Measurements from ENCODE around the gene DLGAP1.
"Not testable (repeated sequence)": the region's sequence is repeated elsewhere in the genome, so short reads cannot be mapped to it uniquely, and the experiment has no call there.

Gene DLGAP1

GRCh38 chr18:4299395-4299794 lies 155.7 kb downstream of the DLGAP1 start:
- TF ChIP-seq, protein P1, sequence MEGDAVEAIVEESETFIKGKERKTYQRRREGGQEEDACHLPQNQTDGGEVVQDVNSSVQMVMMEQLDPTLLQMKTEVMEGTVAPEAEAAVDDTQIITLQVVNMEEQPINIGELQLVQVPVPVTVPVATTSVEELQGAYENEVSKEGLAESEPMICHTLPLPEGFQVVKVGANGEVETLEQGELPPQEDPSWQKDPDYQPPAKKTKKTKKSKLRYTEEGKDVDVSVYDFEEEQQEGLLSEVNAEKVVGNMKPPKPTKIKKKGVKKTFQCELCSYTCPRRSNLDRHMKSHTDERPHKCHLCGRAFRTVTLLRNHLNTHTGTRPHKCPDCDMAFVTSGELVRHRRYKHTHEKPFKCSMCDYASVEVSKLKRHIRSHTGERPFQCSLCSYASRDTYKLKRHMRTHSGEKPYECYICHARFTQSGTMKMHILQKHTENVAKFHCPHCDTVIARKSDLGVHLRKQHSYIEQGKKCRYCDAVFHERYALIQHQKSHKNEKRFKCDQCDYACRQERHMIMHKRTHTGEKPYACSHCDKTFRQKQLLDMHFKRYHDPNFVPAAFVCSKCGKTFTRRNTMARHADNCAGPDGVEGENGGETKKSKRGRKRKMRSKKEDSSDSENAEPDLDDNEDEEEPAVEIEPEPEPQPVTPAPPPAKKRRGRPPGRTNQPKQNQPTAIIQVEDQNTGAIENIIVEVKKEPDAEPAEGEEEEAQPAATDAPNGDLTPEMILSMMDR (IDR thresholded peaks at IDR 0.05; ENCODE audit: low read depth, low read length), result no peak
- DNase-seq, result no peak
- Histone ChIP-seq H3K9me3 (no peaks in the 10 kb centered on the region), H3K4me1 (no peaks in the 10 kb centered on the region), H3K36me3 (no peaks in the 10 kb centered on the region), H3K27me3 (no peaks in the 10 kb centered on the region), H3K4me3 (ENCODE audit: low read depth, low read length) (no peak overlapping the region)

- Histone ChIP-seq H3K4me1 (no peaks in the 10 kb centered on the region), H3K27me3 (no peaks in the 10 kb centered on the region), H3K9me3 (no peaks in the 10 kb centered on the region), H3K4me3 (ENCODE audit: low read depth, low read length) (no peak overlapping the region), H3K36me3 (no peaks in the 10 kb centered on the region)
- TF ChIP-seq, protein P1 (IDR thresholded peaks at IDR 0.05; ENCODE audit: low read depth, low read length), result no peak
- no peak for DNase-seq
Measured at GRCh38 chr18:4293337-4293736, 161.8 kb downstream of the DLGAP1 start.

DNA sequence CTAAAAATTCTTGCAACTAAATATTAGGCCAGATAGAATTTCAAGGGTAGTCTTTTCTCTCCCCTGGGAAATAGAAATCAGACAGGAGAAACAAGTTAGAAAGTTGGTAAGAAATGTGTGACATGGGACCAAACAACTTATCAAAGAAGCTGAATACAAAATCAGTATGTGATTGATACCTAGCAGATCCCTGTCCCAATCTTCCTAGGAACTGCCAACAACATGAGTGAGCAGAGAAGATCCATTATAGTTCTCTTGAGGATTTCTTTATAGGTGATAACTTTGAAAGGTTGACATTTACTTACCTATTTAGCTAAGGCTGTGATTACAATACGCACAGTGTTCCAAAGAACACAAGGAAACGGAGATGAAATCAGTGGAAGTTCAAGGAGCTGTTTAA lies 162.4 kb downstream of the DLGAP1 start:
- no peaks in the 10 kb centered on the region for H3K4me1 ChIP-seq
- H3K27me3 ChIP-seq, result no peaks in the 10 kb centered on the region
- H3K9me3 ChIP-seq, result no peaks in the 10 kb centered on the region
- no peak overlapping the region for H3K4me3 ChIP-seq (ENCODE audit: low read depth, low read length)
- no peaks in the 10 kb centered on the region for H3K36me3 ChIP-seq
- TF ChIP-seq, protein P1 (IDR thresholded peaks at IDR 0.05; ENCODE audit: low read depth, low read length), result no peak
- no peak for DNase-seq

GRCh38 chr18:4287340-4287739 lies 167.8 kb downstream of the DLGAP1 start:
- H3K4me1 ChIP-seq; H3K4me3 ChIP-seq (ENCODE audit: low read depth, low read length); H3K9me3 ChIP-seq; DNase-seq; H3K27me3 ChIP-seq; H3K36me3 ChIP-seq: not testable (repeated sequence)

- no peaks in the 10 kb centered on the region for H3K4me1 ChIP-seq
- DNase-seq, result no peak
- H3K27me3 ChIP-seq, result no peaks in the 10 kb centered on the region
- H3K9me3 ChIP-seq, result no peaks in the 10 kb centered on the region
- TF ChIP-seq, protein P1 (IDR thresholded peaks at IDR 0.05; ENCODE audit: low read depth, low read length), result no peak
- no peak overlapping the region for H3K4me3 ChIP-seq (ENCODE audit: low read depth, low read length)
- no peaks in the 10 kb centered on the region for H3K36me3 ChIP-seq
Measured at GRCh38 chr18:4286256-4286655, 168.9 kb downstream of the DLGAP1 start.

DNA sequence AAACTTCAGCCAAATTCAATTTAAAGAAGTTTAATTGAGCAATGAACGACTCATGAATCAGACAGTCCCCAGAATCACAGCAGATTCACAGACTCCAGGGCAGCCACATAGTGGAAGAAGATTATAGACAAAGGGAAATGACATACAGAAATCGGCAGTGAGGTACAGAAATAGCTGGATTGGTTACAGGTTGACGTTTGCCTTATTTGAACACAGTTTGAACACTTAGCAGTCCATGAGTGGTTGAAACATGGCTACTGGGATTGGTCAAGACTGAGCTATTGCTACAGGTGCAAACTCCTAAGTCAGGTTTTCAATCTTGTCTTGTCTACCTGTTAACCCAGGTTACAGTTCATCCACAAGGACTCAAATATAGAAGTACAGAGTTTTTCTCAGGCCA lies 169.6 kb downstream of the DLGAP1 start:
- H3K36me3 ChIP-seq, result no peaks in the 10 kb centered on the region
- H3K9me3 ChIP-seq, result no peaks in the 10 kb centered on the region
- no peak overlapping the region for H3K4me3 ChIP-seq (ENCODE audit: low read depth, low read length)
- no peak for DNase-seq
- TF ChIP-seq, protein P1 (IDR thresholded peaks at IDR 0.05; ENCODE audit: low read depth, low read length), result no peak
- H3K4me1 ChIP-seq, result no peaks in the 10 kb centered on the region
- no peaks in the 10 kb centered on the region for H3K27me3 ChIP-seq

DNA sequence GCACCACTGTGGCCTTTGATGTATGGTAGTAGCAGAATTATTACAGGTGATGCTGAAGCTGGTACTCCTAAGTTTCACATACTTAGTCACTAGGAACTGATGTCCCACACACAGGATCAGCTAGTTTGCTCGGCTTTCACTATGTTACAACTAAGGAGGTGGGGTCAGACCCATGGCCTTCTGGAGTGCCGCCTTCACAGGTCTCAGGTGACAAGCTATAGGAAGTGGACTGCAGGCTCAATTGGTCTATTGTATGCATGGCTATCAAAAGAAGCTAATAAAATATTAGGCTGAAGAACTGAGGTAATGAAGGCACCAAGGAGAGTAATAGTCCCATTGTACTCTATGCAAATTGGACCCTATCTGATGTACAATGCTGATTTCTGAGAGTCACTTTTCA lies 170.6 kb downstream of the DLGAP1 start:
- no peaks in the 10 kb centered on the region for H3K36me3 ChIP-seq
- TF ChIP-seq, protein P1 (IDR thresholded peaks at IDR 0.05; ENCODE audit: low read depth, low read length), result no peak
- H3K4me3 ChIP-seq (ENCODE audit: low read depth, low read length), result no peak overlapping the region
- no peaks in the 10 kb centered on the region for H3K4me1 ChIP-seq
- H3K27me3 ChIP-seq, result no peaks in the 10 kb centered on the region
- DNase-seq, result no peak
- H3K9me3 ChIP-seq, result no peaks in the 10 kb centered on the region
